NCI-H1092 treated with DMSO at 0.1 percent for 48 hours (cell line): ENCODE data around the gene CLN5.
A peak's percentile ranks its signal among the peaks of the same experiment; 100 is the strongest.

Experiments
- DNase-seq: peaks from one replicate; lab custom pipeline; 2025; lab: John Stamatoyannopoulos, UW

Gene CLN5

DNA sequence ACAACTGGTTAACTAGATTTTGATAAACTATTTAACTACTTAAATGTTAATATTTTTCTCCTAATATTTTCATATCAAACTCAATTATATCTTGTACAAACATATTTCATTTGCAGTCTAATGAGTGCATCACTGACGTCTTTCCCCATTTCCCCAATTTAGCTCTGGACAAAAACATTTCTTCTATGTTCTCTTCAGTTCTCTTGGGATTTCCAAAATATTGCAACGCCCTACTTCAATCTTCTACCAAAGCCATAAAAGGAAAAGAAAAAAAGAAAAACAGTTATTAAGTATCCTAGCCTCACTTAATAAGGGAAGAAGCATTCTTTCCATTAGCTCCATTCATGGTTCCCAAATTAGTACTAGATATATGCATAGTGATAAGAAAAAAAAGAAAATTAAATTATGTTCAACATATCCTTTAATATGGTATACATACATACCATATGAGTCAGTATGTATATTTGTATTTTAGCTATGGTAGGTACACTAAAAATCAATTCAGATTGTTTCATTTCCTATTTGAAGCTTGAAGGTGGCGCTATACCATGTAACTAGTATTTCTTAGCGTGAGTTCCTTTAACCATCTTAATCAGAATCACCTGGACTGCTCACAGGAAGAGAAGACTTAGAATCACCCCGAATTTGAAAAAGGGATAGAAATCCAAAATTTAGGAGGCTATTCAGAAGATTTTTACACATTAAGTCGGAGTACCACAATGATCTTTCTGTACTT lies 25.2 kb downstream of the CLN5 start:
- no peak for DNase-seq

DNA sequence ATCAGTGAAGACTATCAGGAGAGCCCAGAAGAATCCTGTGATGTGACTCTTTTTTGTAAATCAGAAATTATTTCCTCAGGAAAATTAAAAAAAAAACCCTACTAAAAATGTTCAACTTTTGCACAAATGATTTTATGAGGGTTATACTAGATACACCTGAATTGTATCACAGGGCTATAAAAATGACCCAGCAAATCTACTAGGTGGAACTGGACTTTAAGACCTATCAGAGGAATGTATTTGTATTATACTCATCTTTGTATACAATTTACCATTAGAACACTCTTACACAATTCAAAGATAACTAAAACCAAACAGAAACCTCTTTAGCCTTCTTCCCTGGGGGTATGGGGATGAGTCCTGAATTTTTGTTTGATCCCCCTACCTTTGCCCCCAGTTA lies 27.9 kb downstream of the CLN5 start:
- DNase-seq = no peak

- no peak for DNase-seq
Observed at GRCh38 chr13:77022341-77022740, 30.5 kb downstream of the CLN5 start.

GRCh38 chr13:77026255-77026860 lies 34.5 kb downstream of the CLN5 start:
- DNase-seq = peak; percentile 72

DNA sequence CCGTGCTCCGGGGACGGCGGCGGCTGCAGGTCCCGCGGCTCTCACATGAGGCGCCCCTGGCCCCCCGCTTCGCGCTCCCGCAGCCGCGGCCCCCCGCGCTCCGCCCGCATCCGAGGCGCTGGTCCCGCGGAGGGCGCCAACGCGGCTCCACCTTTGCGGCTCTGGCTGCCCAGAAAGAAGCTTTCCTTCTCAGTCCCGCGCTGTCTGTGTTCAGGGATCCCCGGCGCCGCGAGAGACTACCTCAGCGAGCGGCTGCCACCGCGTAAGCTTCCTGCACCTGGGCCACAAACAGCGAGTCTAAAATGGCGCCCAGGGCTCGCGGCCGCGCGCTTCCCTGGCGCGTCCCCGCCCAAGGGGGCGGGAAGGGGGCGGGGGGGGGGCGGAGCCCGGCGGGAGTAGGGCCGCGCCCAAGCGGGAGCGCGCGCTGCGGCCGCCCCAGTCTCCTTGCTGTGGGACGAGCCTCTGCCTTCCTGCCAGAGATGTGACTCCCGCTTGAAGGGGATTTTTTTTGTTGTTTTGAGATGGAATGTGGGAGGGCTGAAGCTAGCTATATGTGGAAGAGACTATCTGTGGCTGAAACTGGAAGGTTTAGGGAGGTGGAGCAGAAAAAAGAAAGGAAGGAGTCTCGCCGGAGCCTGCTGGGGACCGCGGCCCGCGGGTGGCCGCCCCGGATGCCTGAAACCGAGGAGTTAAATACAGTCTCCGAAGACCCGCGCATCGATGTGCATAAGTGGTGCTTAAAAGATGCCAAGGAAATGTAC lies 35.2 kb downstream of the CLN5 start, which contains the start of gene FBXL3:
TSS of gene FBXL3 (minus strand) at position 299 of the 761 bp plus-strand sequence. CDS start 5,299 bp downstream, outside the sequence.
- peak; percentile 89 for DNase-seq

DNA sequence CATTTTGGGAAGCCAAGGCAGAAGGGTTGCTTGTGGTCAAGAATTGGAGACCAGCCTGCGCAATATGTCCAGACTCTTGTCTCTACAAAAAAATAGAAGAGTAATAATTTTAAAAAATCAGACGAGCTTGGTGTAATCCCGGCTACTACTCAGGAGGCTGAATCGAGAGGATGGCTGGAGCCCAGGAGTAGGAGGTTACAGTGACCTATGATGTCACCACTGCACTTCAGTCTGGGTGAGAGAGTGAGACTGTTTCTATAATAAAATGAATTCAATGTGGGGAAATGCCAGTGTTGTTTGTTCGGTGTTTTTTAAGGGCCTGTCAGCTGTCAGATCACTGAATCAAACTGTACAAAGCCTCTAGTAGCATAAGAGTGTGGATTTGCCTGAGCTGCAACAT lies 36.3 kb downstream of the CLN5 start:
- DNase-seq = no peak

DNA sequence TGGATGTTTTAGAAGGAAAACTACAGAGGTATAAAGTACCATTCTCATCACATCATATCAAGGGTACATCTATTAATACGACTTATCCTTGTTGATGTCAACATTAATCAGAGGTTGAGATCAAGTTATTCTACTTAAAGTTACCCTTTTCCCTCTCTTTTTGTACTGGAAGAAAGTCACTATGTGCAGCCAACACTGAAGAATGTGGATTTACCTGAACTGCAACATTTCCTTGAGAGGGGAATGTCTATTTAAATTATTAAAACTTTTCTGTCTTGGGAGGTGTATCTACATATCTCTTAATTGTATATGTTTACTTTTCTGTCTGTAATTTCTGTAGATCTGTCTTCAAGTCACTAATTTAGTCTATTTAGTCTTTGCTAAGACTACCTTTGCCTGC lies 37.6 kb downstream of the CLN5 start:
- DNase-seq = no peak

- DNase-seq = no peak
Observed at GRCh38 chr13:77031656-77032243, 39.9 kb downstream of the CLN5 start.

DNA sequence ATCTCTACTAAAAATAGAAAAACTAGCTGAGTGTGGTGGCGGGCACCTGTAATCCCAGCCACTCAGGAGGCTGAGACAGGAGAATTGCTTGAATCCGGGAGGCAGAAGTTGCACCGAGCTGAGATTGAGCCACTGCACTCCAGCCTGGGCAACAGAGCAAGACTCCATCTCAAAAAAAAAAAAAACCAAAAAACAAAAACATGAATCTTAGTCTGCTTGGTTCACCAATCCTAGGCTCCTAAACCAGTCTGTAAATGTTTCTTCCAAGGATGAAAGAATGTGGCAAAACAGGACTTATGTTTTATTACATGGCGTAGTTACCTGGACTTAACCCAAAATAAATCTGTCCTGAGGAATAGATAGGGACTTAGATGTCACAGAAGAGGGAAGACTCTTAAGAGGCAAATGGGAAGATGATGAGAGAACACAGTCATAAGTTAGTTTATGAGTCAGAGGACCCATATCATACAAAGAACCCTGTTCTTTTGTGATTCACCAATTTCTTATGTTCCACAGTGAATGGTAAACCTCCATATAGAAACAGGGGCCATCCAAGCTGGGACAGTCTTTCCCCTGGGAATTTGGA lies 41.9 kb downstream of the CLN5 start:
- DNase-seq = no peak

GRCh38 chr13:77034881-77035280 lies 43.0 kb downstream of the CLN5 start:
- no peak for DNase-seq

DNA sequence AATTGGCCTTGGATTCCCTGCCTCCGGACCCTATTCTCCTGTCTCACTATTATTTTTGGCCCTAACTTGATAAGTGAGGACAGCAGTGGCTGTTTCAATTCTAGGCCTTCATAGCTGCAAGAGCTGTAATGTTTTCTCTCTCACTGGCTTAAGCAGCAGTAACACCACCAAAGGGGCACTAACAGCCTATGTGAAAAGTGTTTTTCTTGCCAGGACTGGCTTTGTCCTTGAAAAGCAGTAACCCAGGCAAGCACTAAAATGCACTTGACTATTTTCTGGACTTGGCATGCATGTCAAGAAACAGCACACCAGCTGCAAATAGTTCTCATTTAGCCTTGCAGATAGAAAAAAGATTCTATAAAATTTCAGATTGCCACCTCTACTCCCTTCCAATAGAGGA lies 44.4 kb downstream of the CLN5 start:
- peak; percentile 23 for DNase-seq

DNA sequence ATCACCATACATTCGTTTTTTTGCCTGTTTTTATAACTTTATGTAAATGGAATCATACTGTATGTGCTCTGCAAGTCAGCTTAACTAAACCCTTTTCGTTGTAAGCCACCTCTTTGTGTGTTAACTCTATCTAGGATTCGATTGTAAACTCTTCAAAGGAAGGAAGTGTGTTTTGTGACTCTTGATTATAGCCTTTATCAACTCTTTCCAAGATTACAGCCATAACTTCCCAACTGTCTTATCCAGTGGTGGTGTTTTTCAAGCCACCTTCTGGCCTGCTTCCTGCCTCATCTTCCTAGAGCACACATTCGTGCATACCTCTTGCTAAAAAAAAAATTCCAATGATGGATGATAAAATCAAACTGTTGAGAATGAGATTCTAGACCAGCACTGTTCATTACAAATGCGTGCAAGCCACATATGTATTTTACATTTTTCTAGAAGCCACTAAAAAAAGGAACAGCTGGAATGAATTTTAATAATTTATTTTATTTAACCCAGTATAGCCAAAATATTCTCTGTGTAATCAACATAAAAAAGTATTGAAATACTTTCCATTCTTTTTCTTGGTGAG lies 47.1 kb downstream of the CLN5 start:
- DNase-seq = no peak

- DNase-seq = no peak
Observed at GRCh38 chr13:77040076-77040475, 48.2 kb downstream of the CLN5 start.

DNA sequence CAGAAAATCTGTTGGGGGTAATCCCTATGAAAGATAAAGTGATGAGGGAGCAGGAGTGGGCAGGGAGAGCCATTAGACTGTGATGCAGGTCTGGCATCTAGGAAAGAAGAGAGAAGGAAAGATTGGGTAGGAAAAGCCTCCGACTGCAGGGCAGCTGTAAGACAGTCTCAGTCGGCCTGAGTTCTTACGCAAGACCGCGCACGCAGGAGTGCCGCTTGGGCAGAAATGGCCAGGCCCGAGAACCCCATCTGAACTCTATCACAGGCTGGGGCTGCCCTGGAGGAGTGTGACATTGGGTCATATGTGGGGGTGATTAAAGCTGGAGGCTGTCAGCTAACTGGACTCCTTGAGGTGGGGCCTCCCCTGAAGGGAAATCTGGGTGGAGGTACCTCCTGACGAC lies 49.0 kb downstream of the CLN5 start:
- no peak for DNase-seq

GRCh38 chr13:77042566-77043177 lies 50.8 kb downstream of the CLN5 start:
- DNase-seq = no peak

DNA sequence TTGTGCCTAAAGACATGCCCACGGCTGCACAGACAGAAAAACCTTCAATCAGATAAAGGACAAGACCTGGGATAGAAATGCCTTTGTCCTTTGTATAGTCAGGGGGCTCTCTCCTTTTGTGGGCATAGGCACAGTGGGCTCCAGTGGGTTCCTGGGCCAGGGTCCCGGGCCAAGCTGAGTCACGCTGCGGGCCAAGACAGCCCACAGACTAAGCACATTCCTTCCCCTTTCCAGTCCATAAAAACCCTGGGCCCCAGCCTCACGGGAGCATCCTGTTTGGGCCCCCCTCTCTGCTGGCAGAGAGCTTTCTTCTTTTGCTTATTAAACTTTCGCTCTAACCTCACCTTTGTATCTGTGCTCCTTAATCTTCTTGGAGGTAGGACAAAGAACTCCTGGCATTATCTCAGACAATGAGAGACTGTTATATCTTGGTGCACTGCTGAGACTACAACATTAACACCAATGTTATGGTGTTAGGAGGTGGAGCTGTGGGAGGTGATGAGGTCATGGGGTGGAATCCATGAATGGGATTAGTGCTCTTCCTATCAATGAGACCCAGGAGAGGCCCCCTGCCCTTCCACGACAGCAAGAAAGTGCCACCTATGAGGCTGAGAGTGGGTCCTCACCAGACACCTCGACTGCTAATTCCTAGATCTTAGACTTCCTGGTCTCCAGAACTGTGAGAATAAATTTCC lies 55.9 kb downstream of the CLN5 start:
- no peak for DNase-seq

- DNase-seq = no peak
Observed at GRCh38 chr13:77048681-77049080, 56.8 kb downstream of the CLN5 start.

DNA sequence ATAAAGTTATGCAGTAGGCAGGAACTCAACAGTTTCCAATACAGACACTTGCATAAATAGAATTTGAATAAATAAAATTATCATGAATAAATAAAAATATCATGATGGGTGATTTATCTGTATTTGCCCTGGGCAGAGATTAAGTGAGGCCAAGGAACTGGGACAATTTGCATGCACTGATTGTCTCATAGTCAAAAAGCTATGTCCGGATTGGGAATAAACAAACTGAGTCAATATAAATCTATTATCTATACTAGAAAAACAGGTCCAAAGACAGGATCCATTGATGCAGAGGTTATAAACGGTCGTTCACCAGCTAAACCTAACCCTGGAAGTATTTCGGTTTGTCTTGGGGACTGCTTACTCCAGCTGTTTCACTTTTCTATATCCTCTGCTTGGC lies 61.3 kb downstream of the CLN5 start:
- DNase-seq = no peak
